Central memory CD4-positive, alpha-beta T cell (primary cell): ENCODE measurements around the gene SHISA9.

Experiments
- DNase-seq: peaks from one replicate; pipeline ENCODE4 v3.0.0; 2022

SHISA9 gene

DNA sequence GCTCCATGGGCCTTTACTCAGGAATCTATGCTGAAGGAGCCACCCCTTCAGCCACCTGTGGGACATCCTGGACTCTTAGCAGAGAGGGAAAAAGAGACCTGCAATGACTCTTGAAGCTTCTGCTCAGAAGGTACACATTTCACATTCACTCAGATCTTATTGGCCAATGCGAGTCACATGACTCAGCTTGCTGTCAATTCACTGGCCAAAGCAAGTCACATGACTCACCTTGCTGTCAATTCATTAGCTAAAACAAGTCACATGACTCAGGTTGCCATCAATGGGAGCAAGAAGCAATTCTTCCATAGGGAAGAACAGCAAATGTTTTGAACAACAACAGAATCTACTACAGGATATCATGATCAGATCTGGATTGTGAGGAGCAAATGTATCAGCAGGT is 233.4 kb downstream of the SHISA9 start:
- DNase-seq: no peak

DNA sequence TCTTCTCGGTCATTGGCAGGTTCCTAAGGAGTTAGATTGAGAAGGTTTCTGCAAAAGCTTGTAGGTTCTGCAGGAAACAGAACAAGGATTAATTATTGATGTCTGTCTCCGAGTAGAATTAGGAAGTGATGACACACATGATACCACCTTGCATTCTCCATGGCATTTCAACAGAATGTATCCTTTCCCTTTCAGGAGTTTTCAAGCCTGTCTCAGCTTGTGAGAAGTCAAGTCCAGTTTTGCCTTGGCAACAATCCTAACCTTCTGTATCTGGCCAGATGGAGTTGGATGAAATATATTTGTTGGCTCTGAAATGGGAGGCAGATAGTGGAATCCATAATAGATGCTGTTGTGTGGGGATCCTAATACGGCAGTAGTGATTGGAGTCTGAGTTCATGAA is 235.5 kb downstream of the SHISA9 start:
- no peak for DNase-seq

DNA sequence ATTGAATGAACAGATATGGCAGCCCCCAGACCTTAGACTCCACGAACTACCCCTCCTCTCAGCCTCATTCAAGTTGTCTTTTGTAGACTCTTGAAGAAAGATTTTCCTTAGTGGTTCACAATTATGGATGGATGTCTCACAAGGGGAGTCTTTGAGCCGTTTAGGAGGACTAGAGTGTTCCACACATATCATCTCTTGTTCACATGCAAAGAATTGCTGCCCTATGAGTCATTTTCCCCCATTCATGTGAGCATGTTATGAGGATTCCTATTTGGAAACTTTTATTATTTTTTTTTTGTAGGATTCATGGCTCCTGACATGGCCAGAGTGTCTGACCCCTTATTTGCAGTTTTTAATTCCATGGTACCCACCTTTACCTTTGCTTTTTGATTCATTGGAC is 237.1 kb downstream of the SHISA9 start:
- DNase-seq: no peak

DNA sequence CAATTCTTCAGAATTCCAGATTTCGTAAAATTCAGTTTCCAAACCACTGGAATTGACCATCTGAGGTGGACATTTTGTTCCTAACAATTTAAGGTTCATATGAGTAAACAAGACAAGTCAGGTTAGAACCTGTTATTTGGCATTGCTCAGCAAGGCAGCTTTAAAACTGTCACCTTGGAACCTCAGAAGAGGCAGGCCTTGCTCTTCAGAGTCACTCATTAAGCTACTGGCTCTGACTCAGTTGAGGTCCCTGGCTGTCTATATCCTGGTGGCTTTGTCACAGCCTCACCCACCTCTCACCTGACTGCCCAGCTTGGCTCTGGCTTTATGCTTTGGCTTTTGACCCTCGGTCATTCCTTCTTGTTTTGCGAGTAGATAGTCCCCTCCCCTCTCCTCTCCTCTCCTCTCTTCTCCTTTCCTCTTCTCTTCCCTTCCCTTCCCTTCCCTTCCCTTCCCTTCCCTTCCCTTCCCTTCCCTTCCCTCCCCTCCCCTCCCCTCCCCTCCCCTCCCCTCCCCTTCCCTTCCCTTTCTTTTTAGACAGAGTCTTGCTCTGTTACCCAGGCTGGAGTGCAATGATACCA is 238.4 kb downstream of the SHISA9 start:
- no peak for DNase-seq

DNA sequence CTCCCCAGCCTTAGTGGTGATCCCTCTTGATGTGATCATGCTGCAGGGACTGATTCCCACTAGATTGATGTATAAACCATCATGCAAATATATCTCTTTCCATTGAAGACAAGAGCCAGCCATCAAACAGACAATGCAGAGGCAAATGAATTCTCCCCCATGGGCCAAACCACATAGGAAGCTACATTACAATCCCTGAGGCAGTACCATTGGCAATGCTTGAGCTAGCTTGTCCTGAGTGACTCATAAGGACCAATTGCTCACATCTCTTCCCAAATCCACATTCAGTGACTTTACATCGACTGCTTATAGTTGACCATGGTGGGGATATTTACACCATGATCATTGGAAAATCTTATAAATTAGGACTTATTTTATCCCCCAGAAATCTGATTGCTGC is 242.2 kb downstream of the SHISA9 start:
- DNase-seq: no peak

DNA sequence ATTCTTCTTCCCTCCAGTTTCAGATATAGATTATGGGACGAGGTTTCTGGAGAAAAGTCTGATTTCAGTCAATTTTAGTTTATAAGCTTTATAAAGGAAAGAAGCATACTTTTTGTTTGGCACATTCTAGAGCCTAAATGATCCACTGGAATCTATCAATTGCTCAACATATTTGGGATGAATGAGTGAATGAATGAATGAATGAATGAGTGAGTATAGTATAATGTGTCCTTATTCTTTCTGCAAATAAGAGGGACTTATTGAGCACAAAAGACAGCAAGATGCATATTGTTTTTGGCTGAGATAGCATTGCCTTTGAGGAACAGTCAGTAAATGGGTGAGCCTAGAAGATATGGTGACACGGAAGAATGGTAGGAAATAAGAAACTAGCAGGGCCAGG is 245.4 kb downstream of the SHISA9 start:
- DNase-seq: no peak

DNA sequence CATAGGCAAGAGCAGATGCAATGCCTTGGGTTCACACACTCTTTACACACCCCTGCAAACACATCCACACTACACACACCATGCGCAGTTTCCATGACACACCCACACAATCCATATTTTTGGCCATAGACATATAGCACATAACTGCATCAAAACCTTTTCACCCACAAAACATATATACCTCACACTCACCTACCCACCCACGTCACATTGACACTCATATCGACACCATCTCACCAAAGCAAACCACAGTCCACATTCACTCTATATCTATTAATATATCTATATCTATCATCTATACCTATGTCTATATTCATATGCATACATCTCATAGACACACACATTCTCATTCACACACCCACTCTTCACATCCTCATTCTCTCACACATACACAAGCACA is 246.9 kb downstream of the SHISA9 start:
- no peak for DNase-seq

DNA sequence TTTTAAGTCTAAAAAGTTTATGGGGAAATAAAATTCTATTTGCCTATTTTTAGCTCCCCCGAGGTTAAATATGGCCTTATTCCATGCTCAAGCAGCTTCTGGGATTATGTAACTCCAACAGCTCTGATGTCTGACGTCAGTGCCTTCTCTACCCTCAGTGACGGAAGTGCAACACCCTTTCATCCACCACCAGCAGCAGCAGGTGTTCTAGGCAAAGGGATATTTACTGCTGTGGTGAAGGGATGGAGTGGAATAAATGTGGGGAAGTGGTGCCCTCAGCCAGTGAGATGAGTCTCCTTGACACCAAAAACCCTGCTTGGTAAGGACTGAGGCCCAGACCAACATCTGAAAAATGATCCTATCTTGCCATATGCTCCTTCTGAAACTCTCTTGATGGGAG is 247.4 kb downstream of the SHISA9 start:
- no peak for DNase-seq

DNA sequence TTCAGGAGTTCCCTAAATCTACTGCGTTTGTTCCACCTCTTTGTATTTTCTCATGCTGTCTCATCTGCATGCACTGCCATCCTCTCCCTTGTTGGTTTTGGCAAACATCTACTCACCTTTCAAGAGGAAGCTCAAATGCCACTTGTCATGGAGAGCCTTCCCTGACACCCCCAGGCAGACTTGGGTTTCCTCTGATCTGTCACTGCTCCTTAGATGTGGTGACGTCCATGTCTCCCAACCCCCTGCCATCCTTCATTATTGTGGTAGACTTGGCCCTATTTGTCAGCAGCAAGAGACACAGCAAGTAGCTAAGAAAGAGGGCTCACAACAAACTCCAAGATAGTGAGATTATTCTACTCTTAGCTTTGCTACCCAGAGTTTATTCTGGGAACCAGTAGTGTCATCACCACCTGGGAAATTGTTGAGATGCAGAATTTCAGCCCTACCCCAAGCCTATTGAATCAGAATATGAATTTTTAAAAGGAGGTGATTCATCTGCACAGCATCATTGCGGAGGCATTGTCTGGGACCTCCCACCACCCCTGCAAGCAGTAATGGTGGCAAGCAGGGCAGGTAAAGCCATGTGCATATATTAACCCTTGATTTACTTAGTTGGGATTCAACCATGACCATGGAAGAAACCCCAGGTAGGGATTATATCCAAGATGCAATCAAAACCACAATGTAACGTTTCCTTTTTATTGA is 248.9 kb downstream of the SHISA9 start:
- DNase-seq: no peak

DNA sequence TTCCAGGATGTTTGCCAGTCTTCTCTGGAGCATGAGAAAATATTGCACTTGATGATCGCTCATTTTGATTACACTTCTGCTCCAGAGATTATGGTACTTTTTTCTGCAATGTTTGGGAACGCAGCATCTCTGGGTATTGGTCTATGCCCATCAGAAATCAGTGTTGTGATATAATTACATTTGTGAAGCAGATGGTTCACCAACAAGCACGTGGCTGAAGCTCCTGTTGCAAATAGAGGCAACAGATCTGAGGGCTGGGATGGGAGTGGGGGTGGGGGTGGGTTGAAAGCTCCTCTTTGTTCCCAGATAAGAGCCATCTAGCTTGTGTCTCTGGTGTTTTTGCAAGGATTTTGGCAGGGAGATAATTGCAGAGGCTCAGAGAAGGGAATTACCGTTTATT is 252.3 kb downstream of the SHISA9 start:
- no peak for DNase-seq

DNA sequence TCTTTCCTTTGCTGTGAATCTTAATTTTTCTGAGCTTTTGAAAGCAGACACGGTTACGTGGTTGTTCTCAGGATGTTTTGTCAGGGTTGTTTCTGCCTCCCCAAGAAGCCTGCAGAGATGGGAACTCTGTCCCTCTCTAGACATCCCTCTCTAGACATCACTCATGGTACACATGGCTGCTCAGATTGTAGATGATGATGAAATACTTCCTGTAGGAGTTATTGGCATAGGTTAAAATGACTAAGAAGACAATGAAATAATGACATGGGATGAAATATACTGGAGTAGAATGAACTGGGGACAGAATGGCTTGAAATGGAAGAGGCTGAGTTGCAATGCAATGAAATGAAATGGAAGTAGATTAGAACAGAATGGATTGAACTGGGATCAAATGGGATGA is 253.4 kb downstream of the SHISA9 start:
- no peak for DNase-seq

DNA sequence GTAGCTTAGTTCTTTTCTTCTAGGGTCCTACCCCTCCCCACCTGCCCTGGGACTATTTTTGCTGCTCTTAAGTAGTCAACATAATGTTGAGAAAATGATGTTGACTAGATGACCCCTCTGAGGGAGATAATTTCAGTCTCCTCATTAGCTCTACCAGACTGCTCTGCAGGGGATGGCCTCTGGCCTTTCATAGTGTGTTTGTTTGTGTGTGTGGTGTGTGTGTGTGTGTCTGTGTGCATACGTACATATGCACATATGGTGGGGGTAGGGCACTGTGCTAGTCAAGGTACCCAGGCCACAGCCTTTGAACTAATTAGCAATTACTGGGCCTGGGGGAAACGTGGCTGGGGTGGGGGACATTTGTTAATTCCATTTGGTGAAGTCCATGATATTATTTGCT is 254.0 kb downstream of the SHISA9 start:
- no peak for DNase-seq

DNA sequence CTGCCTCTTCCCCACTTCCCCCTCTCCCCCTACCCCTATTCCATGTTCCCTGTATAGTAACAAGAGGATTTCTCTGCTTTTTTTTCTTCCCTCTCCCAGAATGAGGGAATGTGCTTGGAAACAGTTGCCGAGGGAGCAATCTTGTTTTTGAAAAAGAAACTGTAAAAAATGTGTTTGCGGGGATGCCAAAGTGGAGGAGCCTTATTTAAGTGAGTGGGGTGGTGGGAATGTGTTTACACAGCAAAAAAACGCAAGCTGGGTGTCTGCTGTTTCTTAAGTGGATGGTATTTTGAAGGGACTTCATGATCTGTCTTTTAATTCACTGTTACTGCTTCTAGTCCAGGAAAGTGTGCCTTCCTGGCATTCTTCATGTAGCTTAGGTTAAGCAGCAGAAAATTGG is 254.4 kb downstream of the SHISA9 start:
- DNase-seq: no peak

DNA sequence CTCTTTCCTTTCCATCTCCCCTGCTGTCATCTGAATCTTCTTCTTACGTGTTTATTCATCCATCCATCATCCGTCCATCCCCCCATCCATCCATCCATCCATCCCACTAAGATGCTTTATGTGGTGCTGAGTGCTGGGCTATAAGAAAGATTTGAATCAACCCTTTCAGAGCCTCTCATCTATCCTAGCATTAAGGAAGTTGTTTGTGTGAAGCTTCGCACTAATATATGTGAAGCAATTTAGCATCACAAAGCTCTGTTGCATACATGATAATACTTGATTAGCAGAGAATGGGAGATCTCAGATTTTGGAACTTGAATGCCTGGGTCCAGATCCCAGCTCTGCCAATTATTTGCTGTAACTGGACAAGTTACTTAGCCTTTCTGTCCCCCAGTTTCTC is 255.7 kb downstream of the SHISA9 start:
- no peak for DNase-seq

DNA sequence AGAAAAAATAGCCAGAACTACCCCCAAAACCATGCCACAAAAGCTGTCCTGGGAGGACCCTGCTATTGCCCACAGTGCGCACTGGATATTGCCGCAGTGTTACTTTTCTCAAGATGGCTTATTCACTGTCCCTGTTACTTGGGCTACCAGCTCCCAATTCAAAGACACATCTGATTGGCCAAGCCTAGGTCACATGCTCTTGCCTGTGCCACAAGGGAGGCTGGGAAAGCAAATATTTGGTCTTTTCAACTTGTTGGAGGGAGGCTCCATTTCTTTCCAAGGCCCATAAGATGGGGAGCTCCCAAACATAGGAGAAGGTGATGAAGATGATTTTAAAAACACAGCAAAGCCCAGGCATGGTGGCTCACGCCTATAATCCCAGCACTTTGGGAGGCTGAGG is 257.0 kb downstream of the SHISA9 start:
- DNase-seq: no peak

DNA sequence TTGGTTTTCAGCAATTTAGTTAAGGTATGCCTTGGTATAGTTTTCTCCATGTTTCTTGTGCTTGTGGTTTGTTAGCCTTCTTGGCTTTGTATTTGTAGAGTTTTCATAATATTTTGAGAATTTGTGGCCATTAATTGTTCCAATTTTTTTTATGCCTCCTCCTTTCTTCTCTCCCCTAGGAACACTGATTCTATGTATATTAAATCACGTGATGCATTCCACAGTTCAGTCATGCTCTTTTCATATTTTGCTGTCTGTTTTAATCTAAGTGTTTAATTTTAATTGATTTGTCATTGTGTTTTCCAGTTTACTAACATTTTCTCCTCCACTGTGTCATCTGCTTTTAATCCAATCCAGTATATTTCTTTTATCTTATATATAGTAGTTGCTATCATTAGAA is 263.6 kb downstream of the SHISA9 start:
- DNase-seq: no peak

DNA sequence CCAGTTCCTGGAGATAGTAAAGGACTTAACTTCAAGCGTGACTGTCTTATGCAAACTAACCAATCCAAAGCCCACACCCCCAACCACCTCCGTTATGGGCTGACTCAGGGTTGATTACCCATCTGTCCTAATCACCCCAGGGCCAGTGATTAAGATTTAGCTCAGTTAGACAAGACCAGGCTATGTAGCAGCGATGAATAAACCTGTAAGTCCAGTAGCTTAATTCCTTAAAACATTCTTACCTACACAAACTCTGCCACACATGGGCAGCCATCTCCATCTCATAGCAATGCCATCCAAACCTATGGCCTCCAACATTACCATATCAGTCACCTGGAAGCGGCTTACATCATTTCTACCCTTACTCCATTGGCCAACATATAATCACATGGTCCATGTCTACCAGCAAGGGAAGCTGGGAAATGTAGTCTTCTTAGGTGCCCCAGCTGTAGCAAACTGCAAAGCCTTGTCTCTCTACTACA is 266.7 kb downstream of the SHISA9 start:
- no peak for DNase-seq

DNA sequence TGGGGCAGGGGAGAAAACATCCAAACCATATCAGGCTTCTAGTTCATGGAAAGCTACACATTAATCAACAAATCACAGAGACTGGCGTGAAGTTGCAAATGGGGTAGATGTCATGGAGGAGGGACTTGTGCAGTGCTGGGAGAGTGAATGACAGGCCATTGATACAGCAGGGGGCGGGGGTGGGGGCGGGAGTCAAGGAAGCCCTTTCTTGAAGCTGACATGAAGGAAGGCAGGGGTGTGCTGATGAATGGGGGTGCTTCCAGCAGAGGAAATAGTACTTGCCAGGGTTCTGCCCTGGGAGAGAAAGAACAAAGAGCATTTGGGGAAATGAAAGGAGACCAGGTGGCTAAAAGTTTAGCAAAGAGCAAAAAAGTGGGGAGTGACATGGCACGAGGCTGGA is 269.9 kb downstream of the SHISA9 start:
- no peak for DNase-seq

DNA sequence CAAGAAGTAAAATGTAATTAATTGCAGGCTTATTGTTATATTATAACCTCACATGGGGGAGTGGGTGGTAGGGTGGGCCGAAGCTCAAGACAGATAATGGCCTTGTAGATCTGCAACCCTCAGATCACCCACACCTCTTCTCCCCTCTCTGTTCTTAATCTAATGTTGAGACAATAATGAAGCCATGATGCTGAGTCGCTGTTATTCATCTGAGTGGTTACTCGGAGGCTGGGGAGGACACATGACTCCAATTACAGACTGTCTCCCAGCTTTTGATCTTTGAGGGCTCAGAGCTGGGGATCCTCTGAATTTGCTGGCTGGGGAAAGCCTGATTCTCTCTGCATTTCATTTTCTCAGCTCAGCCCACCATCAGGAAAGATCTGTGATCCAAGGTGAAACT is 275.3 kb downstream of the SHISA9 start:
- DNase-seq: no peak

DNA sequence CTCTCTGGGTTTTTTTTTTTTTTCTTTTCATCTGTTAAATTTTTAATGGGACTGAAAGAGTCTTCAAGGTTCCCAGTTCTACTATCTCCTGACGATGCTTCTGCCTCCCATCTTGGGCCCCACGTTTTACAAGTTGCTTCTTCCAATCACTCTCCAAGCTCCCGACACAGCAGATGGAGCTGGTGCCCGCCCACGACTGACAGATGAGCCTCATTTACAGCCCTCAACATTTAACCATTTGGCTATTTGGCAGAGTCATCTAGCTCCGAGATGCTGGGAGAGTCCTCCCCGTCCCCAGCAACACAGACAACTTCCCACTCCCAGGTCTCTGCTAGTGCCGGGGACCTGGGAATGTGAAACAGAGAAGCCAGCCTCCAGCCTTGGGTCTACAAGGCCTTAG is 276.9 kb downstream of the SHISA9 start:
- DNase-seq: no peak

DNA sequence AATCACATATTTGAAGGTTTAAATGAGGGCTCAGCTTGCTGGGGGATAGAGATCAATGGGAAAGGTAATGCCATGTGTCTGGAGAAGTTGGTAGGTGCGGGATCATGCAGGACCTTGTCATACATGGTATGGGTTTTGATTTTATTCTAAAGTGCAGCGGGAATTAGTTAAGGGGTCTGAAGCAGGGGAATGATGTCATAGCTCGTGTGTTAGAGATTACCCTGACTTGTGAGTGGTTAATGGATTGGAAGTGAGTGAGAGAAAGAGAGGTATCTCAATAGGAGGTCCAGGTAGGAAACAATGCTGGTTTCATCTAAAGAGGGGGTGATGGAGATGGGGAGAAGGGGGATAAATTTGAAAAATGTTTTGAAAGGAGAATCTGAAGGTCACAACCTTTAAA is 280.0 kb downstream of the SHISA9 start:
- DNase-seq: no peak

DNA sequence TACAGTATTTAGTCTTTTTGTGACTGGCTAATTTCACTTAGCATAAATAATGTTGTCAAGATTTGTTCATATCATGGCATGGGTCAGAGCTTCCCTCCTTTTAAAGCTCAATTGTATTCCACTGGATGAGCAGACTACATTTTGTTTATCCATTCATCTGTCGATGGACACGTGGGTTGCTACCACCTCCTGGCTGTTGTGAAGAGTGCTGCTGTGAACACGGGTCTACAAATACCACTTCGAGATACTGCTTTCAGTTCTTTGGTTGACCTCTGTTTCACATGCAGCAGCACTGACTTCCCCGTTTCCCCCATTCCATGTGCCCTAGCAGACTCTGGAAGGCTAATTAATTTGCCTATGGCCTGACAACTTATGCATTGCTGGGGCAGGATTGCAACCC is 285.4 kb downstream of the SHISA9 start:
- DNase-seq: no peak

DNA sequence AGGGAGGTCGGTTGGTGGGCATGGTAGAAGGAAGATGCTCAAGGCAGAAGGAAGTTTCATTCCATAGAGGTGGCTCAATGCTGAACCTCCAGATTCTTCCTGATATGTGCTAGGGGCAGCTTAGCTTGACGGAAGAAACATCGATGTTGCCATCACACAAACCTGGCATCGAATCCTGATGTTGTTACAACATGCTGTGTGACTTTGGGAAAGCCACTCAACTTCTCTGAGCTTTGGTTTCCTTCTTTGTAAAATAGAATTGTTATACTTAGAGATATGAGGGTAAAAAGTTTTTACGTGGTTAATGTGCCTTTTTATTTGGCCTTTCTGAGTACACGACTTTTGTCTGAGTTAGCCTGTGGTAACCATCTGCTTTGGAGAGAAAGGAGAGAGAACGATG is 287.9 kb downstream of the SHISA9 start:
- DNase-seq: no peak

DNA sequence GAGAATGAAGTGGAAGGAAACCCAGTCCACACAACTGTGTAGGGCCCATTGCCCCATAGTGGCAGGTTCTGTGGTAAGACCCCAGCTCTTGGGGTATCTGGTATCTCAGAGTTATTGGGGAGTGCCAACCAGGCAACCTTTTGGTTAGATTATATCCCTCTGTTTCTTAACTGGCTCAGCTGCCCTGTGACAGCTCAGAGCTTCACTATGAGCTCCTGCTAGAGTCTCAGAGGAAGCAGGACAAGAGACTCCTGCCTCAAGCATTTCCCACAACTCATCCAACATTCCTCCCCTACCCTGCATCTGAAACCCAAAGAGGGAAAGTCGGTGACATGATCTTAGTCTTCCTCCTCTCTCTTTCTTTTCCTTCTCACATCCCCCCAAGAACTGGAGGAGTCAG is 292.3 kb downstream of the SHISA9 start:
- no peak for DNase-seq

DNA sequence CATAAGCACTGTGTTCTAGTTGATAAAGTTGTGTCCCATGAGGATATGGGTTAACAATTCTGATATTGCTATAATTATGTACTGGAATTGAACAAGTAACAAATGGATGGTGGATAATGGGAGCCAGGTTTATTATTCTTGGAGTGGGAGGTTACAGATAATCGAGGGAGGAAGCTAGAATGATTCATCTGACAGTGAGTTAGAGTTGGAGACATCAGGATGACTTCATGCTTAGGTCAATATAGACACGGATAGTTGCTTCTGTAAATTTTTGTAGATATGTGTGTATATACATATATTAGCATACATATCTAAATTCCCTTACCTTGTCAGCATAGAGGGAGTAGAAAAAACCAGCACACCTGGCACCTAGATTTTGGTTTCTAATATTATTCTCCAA is 293.4 kb downstream of the SHISA9 start:
- DNase-seq: no peak
